GM21825 (cell line): ENCODE measurements around the gene PTPRG.

Experiments used
- ATAC-seq: cut with Tn5 transposase; IDR thresholded peaks from one replicate; pipeline ENCODE4 v1.9.1; 2021; ENCODE audit warnings: mild to moderate bottlenecking, moderate library complexity; ENCODE audit not compliant: unreplicated experiment

The PTPRG gene

GRCh38 chr3:62241279-62241678, 679.9 kb downstream of the PTPRG start:
- no peak for ATAC-seq

GRCh38 chr3:62242831-62243509, 681.6 kb downstream of the PTPRG start:
- no peak for ATAC-seq

DNA sequence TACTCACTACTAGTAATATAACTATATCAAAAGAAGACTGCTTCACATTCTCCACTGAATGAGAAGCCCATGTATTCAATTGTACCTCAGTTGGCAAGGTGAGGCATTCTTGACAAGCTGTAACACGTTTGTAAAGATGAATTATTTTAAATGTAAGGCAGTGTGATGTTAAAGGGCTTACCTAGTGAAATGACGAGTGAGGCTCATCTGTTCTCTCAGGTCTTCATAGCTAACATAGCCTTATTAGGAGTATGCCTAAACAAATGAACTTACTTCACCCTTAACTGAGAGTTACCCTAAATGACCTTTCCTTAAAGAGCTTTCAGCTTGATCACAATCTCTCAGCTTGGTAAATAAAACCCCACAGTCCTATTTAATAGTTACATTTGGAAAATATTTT, 684.7 kb downstream of the PTPRG start:
- ATAC-seq, result no peak

- no peak for ATAC-seq
These were observed 685.6 kb downstream of the PTPRG start for GRCh38 chr3:62246985-62247384.

- no peak for ATAC-seq
These were observed 687.5 kb downstream of the PTPRG start for GRCh38 chr3:62248734-62249483.

GRCh38 chr3:62249484-62249776, 688.1 kb downstream of the PTPRG start:
- ATAC-seq, result no peak

DNA sequence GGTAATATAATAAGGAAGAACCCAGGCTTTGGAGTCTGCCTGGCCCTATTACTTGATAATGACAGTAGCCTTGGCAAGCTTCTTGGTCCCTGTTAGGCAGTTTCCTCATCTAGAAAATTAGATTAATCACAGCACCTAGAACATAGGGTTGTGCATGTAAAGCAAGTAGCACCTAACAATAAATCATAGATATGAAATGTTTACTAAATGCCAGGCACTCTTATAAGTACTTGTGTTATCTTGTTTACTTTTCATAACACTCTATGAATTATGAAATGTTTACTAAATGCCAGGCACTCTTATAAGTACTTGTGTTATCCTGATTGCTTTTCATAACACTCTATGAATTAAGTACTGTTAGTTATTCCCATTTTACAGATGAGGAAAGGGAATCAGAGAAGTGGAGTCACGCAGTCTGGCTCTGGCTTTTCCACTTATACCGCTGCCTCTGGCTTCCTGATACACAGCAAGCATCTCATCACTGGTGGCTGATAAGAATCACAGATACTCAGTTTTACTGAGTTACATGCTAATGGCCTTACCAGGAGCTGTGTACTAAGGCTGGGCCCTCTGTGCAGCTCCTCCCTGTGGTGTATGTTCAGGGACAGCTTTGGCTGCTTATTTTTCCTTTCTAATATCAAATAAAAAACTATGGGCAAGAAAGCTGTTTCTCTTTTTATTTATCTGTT, 688.6 kb downstream of the PTPRG start:
- ATAC-seq, result no peak

DNA sequence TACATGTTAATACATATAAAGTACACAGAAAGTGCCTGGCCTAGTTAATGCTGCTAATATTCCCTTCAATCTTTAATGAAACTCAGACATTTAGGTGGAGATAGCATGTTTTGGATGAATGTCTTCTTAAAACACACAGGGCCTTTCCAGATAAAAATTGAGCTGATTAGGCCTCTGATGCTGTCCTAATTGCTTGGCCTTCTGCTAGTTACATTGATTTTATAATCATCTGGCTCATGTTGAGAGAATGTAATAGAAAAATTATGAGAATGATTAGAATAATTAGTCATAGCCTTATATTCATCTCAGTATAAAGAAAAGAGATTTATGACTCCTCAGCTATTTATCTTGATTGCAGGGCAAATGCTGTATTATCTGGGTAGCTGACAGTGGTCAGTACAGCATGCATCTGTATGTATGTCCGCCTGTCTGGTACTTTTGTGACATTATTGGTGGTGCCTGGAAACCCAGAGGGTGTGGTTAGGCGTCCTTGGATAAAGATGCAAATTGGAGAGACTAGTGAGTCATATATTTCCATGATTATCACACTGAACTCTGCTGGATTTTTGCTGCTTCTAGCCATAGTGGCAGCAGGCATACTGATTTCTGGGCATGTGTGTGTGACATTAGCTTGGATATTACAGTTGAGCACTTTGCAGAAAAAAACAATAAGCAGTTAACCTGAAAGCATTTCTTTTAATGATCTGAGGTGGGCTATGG, 691.2 kb downstream of the PTPRG start:
- no peak for ATAC-seq

DNA sequence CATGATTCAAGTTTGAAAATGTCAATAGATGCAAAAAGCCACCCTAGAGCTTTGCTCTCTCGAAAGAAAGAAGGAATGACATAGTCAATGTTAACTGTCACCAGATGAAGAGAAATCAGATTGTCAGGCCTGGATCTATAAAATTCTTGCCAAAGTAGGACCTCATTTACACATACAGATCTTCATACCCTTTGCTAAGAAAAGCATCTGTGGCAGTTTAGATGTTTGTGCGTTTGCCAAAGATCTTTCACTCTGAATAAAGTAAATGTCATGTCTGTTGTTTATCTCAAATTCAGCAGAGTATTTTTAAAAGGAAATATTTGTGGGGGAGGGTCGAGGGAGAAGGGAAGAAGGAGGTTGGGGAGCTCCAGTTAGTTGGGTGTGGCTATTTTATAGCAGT, 692.6 kb downstream of the PTPRG start:
- no peak for ATAC-seq

- no peak for ATAC-seq
These were observed 694.4 kb downstream of the PTPRG start for GRCh38 chr3:62255758-62256157.

DNA sequence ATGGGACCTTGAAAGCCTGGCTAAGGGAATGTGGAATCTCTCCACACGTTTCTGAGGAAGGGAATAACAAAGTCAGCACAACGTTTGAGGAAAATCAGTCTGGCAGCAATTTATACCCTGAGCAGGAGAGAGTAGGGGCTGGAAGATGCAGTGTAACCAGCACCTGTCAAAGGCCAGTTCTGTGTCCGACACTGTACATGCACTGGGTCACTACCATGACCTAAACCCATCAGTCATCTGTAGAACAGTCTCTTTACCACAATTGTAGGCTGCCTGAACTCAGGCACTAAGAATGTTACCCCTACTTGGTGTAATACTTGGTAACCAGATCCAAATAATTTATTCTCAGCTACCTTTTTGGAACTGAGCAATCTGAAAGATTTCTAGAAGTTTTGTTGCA, 698.6 kb downstream of the PTPRG start:
- no peak for ATAC-seq

DNA sequence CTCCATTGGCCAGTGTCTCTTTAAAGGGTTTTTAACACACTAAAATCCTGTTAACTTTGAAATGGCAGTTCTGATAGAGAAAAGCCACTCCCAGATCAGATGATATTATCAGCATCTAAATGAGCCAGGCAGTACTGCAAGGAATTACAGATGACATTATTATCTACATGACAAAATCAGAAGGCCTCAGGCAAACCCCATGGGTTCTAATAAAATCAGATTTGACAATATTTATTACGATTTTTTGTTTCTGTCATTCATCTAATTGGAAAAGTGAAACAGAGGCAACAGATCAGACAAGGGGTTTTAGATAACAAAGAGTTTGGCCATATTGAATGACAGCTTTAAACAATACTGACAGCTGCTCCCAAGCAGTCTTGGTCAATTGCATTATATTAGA, 699.3 kb downstream of the PTPRG start:
- ATAC-seq, result no peak

- no peak for ATAC-seq
These were observed 699.8 kb downstream of the PTPRG start for GRCh38 chr3:62261121-62261520.

DNA sequence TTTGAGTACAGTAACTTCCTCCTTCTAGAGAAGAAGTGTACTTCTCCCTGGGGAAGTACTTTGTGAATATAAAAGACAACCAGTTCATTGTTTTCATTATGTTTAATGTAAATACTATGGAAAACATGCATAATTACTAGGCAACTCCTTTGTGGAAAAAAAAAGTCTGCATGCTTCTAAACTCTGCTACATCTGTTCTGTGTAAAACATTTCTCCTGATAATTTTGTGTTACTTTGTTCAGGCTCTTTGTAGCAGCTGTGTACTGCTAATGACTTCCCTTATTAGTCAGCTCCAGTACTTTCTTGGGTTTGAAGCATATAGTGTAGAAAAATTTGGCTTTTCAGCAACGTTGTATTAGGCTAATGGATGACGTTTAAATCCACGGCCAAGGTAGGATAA, 700.4 kb downstream of the PTPRG start:
- ATAC-seq, result no peak

GRCh38 chr3:62265528-62265927, 704.2 kb downstream of the PTPRG start:
- ATAC-seq, result no peak

GRCh38 chr3:62266668-62267283, 705.4 kb downstream of the PTPRG start:
- no peak for ATAC-seq

- no peak for ATAC-seq
These were observed 715.3 kb downstream of the PTPRG start for GRCh38 chr3:62276658-62277180.

- ATAC-seq, result no peak
These were observed 716.1 kb downstream of the PTPRG start for GRCh38 chr3:62277450-62277849.

DNA sequence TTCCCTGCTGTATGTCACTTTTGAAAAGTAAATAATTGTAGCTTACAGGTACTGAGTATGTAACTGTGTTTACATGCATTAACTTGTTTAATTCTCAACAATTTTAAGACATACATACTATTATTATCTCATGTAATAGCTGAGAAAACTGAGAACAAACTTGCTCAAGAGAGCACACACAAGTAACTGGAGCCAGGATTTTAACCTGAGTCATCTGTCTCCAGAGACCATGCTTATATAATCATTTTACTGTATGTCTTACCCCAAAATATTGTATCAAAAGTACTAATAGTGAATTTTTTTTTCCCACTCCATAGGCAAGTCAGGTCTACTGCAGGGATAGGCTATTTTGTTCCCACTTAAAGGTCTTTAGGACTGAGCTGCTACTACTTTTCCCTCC, 716.6 kb downstream of the PTPRG start:
- ATAC-seq, result no peak

- ATAC-seq, result no peak
These were observed 720.4 kb downstream of the PTPRG start for GRCh38 chr3:62281726-62282125.

- ATAC-seq, result peak; percentile 57
These were observed 723.1 kb downstream of the PTPRG start for GRCh38 chr3:62284442-62284841.
